ENCODE data around the gene KCNH1.

DNA sequence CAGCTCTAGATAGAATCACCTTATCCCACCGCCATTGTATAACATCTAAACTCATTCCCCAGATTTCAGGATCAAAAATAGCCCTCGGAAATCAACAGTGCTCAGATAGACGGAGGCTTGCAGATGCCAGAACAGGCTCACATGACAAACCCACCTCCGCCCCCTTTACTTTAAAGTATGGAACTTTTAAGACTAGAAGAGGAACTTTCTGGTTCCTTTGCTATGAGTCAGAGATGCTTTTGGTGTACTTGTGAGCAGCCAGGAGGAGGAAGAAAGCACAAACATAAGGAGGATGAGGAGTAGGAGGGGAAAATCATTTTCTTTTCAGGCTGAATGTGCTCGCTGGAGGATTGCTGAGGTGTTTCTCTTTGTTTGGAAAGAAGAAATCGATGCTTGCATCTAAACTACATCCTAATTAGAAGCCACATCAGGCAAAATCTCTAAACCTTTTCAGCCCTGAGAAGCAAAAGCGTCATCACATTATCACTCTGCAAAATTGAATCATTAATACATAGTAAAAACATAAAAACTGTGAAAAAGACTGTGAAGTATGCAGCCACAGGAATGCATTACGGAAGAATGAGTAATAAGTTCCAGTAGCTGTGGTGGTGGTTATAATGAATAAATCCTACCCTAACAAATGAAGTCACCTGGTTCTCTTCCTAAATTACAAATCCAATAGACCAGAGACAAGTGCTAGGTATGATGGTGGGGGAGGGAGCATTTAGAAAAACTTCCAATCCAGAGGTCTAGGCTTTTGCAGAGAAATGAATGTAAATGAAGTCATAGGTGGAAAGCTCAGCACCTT is 251.3 kb downstream of the KCNH1 start:
- TF ChIP-seq, protein P1, sequence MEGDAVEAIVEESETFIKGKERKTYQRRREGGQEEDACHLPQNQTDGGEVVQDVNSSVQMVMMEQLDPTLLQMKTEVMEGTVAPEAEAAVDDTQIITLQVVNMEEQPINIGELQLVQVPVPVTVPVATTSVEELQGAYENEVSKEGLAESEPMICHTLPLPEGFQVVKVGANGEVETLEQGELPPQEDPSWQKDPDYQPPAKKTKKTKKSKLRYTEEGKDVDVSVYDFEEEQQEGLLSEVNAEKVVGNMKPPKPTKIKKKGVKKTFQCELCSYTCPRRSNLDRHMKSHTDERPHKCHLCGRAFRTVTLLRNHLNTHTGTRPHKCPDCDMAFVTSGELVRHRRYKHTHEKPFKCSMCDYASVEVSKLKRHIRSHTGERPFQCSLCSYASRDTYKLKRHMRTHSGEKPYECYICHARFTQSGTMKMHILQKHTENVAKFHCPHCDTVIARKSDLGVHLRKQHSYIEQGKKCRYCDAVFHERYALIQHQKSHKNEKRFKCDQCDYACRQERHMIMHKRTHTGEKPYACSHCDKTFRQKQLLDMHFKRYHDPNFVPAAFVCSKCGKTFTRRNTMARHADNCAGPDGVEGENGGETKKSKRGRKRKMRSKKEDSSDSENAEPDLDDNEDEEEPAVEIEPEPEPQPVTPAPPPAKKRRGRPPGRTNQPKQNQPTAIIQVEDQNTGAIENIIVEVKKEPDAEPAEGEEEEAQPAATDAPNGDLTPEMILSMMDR (IDR thresholded peaks at IDR 0.05), result no peak
- no peak for TF ChIP-seq POLR2A (IDR thresholded peaks at IDR 0.05)

All from Peyer's patch (tissue), 4 donors.